Mammary epithelial cell (primary cell): ENCODE results near the gene MYL6B.

Experiments
- EZH2 ChIP-seq: IDR thresholded peaks from 2 replicates; pipeline ENCODE4 v1.6.1; 2012; ENCODE audit warnings: low read length, inconsistent platforms, borderline replicate concordance
- TF ChIP-seq, protein P1 (sequence below), 2 donors: IDR thresholded peaks in 1 of 2; conservative IDR thresholded peaks in 1 of 2; 2 replicates each; pipeline ENCODE4 v1.5.1; 2011 to 2012; ENCODE audit warnings: inconsistent platforms in 2 of 2, low read length in 2 of 2, mild to moderate bottlenecking in 2 of 2, control low read depth in 1 of 2, low read depth in 1 of 2; ENCODE audit not compliant: insufficient read depth in 1 of 2; ENCODE audit errors: extremely low read depth in 1 of 2

DNA sequence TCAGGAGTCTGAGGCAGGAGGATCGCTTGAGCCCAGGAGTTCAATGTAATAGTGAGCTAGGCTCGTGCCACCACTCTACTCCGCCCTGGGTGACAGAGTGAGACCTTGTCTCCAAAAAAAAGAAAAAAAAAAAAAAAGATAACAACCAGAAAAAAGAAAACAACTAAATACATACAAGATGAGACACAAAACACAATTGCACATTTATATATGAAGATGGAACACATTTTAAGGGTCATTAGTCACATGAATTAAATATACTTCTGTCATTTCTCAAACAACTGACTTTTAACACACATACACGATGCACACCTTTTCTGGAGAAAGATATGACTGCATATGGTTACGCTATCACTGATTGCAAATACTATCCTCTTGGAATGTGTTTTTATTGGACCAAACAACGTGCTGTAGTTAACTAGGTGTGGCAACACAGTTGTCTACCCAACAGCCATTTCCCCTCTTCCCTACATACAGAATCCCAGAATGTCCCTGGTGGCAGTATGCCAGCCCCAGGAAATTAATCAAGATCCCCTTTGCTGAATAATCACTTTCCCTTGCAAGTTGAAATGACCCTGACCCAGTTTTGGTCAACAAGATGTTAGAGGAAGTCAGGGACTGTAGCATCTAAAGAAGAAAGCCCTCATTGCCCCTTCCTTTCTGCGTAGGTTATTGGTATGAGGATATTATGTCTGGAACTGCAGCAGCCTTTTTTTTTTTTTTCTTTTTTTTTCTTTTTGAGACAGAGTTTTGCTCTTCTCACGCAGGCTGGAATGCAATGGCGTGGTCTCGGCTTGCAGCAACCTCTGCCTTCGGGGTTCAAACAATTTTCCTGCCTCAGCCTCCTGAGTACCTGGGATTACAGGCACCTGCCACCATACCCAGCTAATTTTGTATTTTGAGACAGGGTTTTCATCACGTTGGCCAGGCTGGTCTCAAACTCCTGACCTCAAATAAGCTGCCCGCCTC, 5.6 kb upstream of the MYL6B start:
- TF ChIP-seq, protein P1, sequence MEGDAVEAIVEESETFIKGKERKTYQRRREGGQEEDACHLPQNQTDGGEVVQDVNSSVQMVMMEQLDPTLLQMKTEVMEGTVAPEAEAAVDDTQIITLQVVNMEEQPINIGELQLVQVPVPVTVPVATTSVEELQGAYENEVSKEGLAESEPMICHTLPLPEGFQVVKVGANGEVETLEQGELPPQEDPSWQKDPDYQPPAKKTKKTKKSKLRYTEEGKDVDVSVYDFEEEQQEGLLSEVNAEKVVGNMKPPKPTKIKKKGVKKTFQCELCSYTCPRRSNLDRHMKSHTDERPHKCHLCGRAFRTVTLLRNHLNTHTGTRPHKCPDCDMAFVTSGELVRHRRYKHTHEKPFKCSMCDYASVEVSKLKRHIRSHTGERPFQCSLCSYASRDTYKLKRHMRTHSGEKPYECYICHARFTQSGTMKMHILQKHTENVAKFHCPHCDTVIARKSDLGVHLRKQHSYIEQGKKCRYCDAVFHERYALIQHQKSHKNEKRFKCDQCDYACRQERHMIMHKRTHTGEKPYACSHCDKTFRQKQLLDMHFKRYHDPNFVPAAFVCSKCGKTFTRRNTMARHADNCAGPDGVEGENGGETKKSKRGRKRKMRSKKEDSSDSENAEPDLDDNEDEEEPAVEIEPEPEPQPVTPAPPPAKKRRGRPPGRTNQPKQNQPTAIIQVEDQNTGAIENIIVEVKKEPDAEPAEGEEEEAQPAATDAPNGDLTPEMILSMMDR (conservative IDR thresholded peaks at IDR 0.05 in 1 of 2, IDR thresholded peaks at IDR 0.05 in 1 of 2; ENCODE audit: extremely low read depth in 1 of 2, insufficient read depth in 1 of 2, low read depth in 1 of 2, low read length in 2 of 2), result no peak
- no peak for TF ChIP-seq EZH2
